GM19240 (cell line): ENCODE data around the gene ACTR2.

Source experiments
- DNase-seq: peaks from one replicate; pipeline ENCODE4 v3.0.0; 2011; ENCODE audit warnings: low spot score; ENCODE audit not compliant: insufficient read length

Gene ACTR2

GRCh38 chr2:65277791-65278483, 50.3 kb downstream of the ACTR2 start:
- no peak for DNase-seq

GRCh38 chr2:65278531-65278981, 50.9 kb downstream of the ACTR2 start:
- no peak for DNase-seq

- DNase-seq = no peak
Measured at GRCh38 chr2:65279756-65280155, 52.1 kb downstream of the ACTR2 start.

GRCh38 chr2:65281627-65282351, 54.2 kb downstream of the ACTR2 start:
- DNase-seq = no peak

GRCh38 chr2:65282477-65283053, 54.9 kb downstream of the ACTR2 start:
- DNase-seq = no peak

- DNase-seq = no peak
Measured at GRCh38 chr2:65287364-65287763, 59.7 kb downstream of the ACTR2 start.

GRCh38 chr2:65291216-65292105, 63.8 kb downstream of the ACTR2 start:
- DNase-seq = no peak

GRCh38 chr2:65292106-65292400, 64.4 kb downstream of the ACTR2 start:
- no peak for DNase-seq

GRCh38 chr2:65292461-65293011, 64.9 kb downstream of the ACTR2 start:
- no peak for DNase-seq

GRCh38 chr2:65293376-65293775, 65.7 kb downstream of the ACTR2 start:
- DNase-seq = no peak

GRCh38 chr2:65294136-65294535, 66.5 kb downstream of the ACTR2 start:
- no peak for DNase-seq

- DNase-seq = no peak
Measured at GRCh38 chr2:65294701-65295100, 67.1 kb downstream of the ACTR2 start.

- no peak for DNase-seq
Measured at GRCh38 chr2:65296971-65297370, 69.3 kb downstream of the ACTR2 start.

GRCh38 chr2:65297544-65297943, 69.9 kb downstream of the ACTR2 start:
- no peak for DNase-seq

- no peak for DNase-seq
Measured at GRCh38 chr2:65298089-65298488, 70.5 kb downstream of the ACTR2 start.

GRCh38 chr2:65299246-65299645, 71.6 kb downstream of the ACTR2 start:
- no peak for DNase-seq

GRCh38 chr2:65300134-65300760, 72.6 kb downstream of the ACTR2 start:
- DNase-seq = no peak

- peak; percentile 90 for DNase-seq
Measured at GRCh38 chr2:65300761-65301711, 73.4 kb downstream of the ACTR2 start.

- no peak for DNase-seq
Measured at GRCh38 chr2:65305934-65306333, 78.3 kb downstream of the ACTR2 start.

GRCh38 chr2:65309699-65310098, 82.1 kb downstream of the ACTR2 start:
- no peak for DNase-seq
